AG04449 (cell line): ENCODE measurements around the gene ONECUT2.

Source experiments
- CTCF ChIA-PET: fragments of 350-600 bp; formaldehyde crosslinking; extraction: SDS; loops from one replicate; lab custom pipeline; 2021; ENCODE audit warnings: antibody characterized with exemption; lab: Yijun Ruan, JAX
- POLR2A ChIA-PET: fragments of 400-600, 350-600 bp; formaldehyde crosslinking; extraction: SDS; loops from one replicate; lab custom pipeline; 2020; ENCODE audit warnings: antibody characterized with exemption, inconsistent platforms; lab: Yijun Ruan, JAX
- DNase-seq: peaks from one replicate; pipeline ENCODE4 v3.0.0-alpha.2; 2010; ENCODE audit warnings: low read depth, low spot score
- H3K4me3 ChIP-seq: 2 replicates; pipeline ENCODE4 v1.5.1; 2011; ENCODE audit warnings: low read depth, mild to moderate bottlenecking, control low read depth, low read length
- CTCF ChIP-seq: IDR thresholded peaks from one replicate; pipeline ENCODE4 v1.5.1; 2011; ENCODE audit warnings: mild to moderate bottlenecking, moderate library complexity, low read length, control low read depth, inconsistent platforms; ENCODE audit not compliant: insufficient read depth; ENCODE audit errors: missing control alignments

The ONECUT2 gene

GRCh38 chr18:57475903-57476302 lies 40.7 kb downstream of the ONECUT2 start:
- ChIA-PET CTCF (no interaction called here), POLR2A (interaction anchor here (0.7 kb wide), 1 partner anchor 66 kb away, joined by 3 read pairs; no protein-coding TSS in a partner anchor)
- H3K4me3 ChIP-seq: no peak overlapping the region
- TF ChIP-seq CTCF: no peak
- DNase-seq: no peak

- no peak for DNase-seq
- no peak for TF ChIP-seq CTCF
- ChIA-PET POLR2A (no interaction called here), CTCF (no interaction called here)
- H3K4me3 ChIP-seq: no peak overlapping the region
Measured at GRCh38 chr18:57480733-57481132, 45.6 kb downstream of the ONECUT2 start.

- POLR2A ChIA-PET: no interaction called here
- DNase-seq: no peak
- H3K4me3 ChIP-seq: no peak overlapping the region
- CTCF ChIA-PET: no interaction called here
- TF ChIP-seq CTCF: no peak
Measured at GRCh38 chr18:57497372-57498294, 62.5 kb downstream of the ONECUT2 start.

- H3K4me3 ChIP-seq: no peak overlapping the region
- CTCF ChIA-PET: no interaction called here
- TF ChIP-seq CTCF: no peak
- no peak for DNase-seq
- POLR2A ChIA-PET: no interaction called here
Measured at GRCh38 chr18:57498682-57499256, 63.6 kb downstream of the ONECUT2 start.

- TF ChIP-seq CTCF: no peak
- no peak overlapping the region for H3K4me3 ChIP-seq
- ChIA-PET POLR2A (no interaction called here), CTCF (no interaction called here)
- DNase-seq: no peak
Measured at GRCh38 chr18:57502624-57503023, 67.5 kb downstream of the ONECUT2 start.

GRCh38 chr18:57505231-57505630 lies 70.1 kb downstream of the ONECUT2 start:
- CTCF ChIA-PET: no interaction called here
- no peak overlapping the region for H3K4me3 ChIP-seq
- no peak for TF ChIP-seq CTCF
- DNase-seq: no peak
- POLR2A ChIA-PET: no interaction called here
